Measurements from ENCODE around the gene TOMM22.
A peak's percentile ranks its signal among the peaks of the same experiment; 100 is the strongest.
"Not testable (repeated sequence)": the region's sequence is repeated elsewhere in the genome, so short reads cannot be mapped to it uniquely, and the experiment has no call there.

TOMM22 gene

GRCh38 chr22:38681582-38682335 is at the start of gene TOMM22:
TOMM22 (plus strand) TSS chr22:38681957; CDS start chr22:38681979, 22 bp downstream.
- Mint-ChIP-seq H3K4me3 (peak within 1 kb of the TSS; percentile 99), H3K36me3 (peaks cover 48% of the 10 kb centered on the region), H3K9me3 (no peaks in the 10 kb centered on the region), H3K4me1 (peaks cover 23% of the 10 kb centered on the region), H3K27ac (peak within 1 kb of the TSS; percentile 98)
- peak; percentile 76 to 94 for DNase-seq (ENCODE audit: low spot score in 2 of 2)
- peak; percentile 98 for ATAC-seq

DNA sequence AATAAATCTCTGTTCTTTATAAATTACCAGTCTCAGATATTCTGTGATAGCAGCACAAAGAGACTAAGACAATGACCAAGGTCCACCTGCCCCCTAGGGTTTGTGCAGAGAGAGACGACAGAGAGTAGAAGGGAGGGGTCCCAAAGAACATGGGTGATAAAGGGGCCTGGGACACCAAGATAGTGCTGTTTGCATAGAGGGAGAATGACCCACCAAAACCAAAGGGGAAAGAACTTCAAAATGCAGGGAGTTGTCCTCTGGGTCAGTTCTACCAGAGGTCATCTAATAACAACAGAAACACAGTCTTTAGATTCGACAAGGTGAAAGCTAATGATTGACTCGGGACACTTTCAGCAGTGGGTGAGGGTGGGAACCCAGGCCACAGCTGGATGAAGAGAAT is 49.2 kb upstream of the TOMM22 start:
- Mint-ChIP-seq H3K4me3 (no peak overlapping the region), H3K4me1 (peaks cover 11% of the 10 kb centered on the region), H3K36me3 (no peaks in the 10 kb centered on the region), H3K27ac (no peak overlapping the region), H3K9me3 (no peaks in the 10 kb centered on the region)
- DNase-seq (ENCODE audit: low spot score in 2 of 2) (no peak), ATAC-seq (no peak)

DNA sequence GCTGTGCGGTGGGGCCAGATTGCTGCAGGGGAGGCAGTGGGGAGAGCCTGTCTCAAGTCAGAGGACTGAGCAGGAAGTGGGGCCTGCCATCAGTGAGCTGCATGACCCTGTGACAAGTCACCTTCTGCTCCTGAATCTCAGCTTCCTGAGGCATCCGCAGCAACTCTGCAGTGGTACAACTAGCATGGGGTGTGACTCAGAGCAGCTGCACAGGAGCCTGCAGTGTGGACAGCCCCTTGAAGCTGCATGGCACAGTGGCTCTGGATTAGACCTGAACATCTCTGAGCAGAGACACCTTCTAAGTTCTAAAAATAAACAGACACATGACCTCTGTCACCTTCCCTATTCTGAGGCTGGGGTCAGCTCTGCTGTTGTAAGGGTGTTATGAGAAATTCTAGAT is 43.5 kb upstream of the TOMM22 start:
- Mint-ChIP-seq H3K36me3 (no peaks in the 10 kb centered on the region), H3K4me1 (no peaks in the 10 kb centered on the region), H3K4me3 (no peak overlapping the region), H3K9me3 (no peaks in the 10 kb centered on the region), H3K27ac (no peak overlapping the region)
- DNase-seq (ENCODE audit: low spot score in 2 of 2) (no peak), ATAC-seq (no peak)

DNA sequence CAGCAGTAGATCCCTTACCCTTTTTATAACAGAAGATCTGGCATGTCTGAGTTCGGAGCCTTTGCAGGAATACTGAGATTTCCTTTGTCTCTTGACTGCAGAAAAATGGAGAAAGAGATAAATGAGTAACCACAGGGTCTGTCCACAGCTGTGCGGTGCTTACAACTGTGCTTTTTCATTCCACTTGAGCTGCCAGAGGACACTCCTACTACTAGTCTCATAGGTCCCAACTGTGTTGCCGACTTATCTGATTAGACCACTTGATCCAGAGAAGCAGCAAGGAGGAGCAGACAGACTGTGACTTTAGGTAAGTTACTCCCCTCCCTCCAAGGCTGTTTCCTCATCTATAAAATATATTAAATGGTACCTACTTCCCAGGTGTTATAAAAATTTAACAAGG is 43.0 kb upstream of the TOMM22 start:
- H3K27ac Mint-ChIP-seq, result no peak overlapping the region
- DNase-seq (ENCODE audit: low spot score in 2 of 2), result no peak
- H3K4me1 Mint-ChIP-seq, result no peaks in the 10 kb centered on the region
- H3K36me3 Mint-ChIP-seq, result no peaks in the 10 kb centered on the region
- no peak overlapping the region for H3K4me3 Mint-ChIP-seq
- ATAC-seq, result no peak
- no peaks in the 10 kb centered on the region for H3K9me3 Mint-ChIP-seq

GRCh38 chr22:38641476-38642040 is 40.2 kb upstream of the TOMM22 start:
- DNase-seq (ENCODE audit: low spot score in 2 of 2) (no peak), ATAC-seq (no peak)
- Mint-ChIP-seq H3K27ac (no peak overlapping the region), H3K4me1 (no peaks in the 10 kb centered on the region), H3K4me3 (no peak overlapping the region), H3K9me3 (no peaks in the 10 kb centered on the region), H3K36me3 (no peaks in the 10 kb centered on the region)

- H3K4me1 Mint-ChIP-seq; DNase-seq (ENCODE audit: low spot score in 2 of 2); H3K4me3 Mint-ChIP-seq; H3K27ac Mint-ChIP-seq; H3K36me3 Mint-ChIP-seq; H3K9me3 Mint-ChIP-seq: not testable (repeated sequence)
- ATAC-seq, result peak; percentile 83
Measured at GRCh38 chr22:38644245-38644644, 37.5 kb upstream of the TOMM22 start.

- ATAC-seq (no peak), DNase-seq (ENCODE audit: low spot score in 2 of 2) (no peak)
- no peaks in the 10 kb centered on the region for H3K36me3 Mint-ChIP-seq
- no peak overlapping the region for H3K4me3 Mint-ChIP-seq
- no peaks in the 10 kb centered on the region for H3K9me3 Mint-ChIP-seq
- no peak overlapping the region for H3K27ac Mint-ChIP-seq
- no peaks in the 10 kb centered on the region for H3K4me1 Mint-ChIP-seq
Measured at GRCh38 chr22:38645430-38645829, 36.3 kb upstream of the TOMM22 start.

DNA sequence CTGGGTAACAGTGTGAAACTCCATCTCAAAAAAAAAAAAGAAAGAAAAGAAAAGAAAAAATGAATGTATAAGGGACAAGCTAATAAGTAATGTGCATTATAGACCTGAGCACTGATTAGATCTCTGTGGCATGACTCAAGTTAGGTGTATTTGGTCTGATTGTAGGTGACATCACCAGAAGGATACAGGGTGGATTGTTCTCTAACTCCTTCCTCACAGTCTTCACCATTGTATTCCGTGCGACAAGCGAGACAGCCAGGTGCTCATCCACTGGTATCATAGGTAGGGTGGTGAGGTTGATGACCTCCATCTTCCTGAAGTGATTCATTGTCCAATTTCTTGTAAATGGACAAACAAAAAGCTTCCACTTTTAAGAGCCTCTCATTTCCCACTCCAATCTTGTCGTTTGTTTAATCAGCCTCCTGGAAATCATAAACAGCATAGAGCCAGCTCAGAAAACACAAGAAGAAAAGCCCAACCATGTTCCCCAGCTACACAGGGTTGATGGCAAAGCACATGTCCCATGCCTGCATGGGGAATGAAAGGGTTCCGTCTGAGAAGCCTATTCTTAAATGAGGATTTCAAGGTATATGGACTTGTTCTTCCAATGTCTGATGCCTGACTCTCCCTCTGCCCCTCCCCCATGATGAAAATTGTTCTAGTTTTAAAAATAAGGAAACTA is 31.8 kb upstream of the TOMM22 start:
- Mint-ChIP-seq H3K36me3 (no peaks in the 10 kb centered on the region), H3K4me3 (no peak overlapping the region), H3K4me1 (no peaks in the 10 kb centered on the region), H3K9me3 (no peaks in the 10 kb centered on the region), H3K27ac (no peak overlapping the region)
- DNase-seq (ENCODE audit: low spot score in 2 of 2) (no peak), ATAC-seq (no peak)

DNA sequence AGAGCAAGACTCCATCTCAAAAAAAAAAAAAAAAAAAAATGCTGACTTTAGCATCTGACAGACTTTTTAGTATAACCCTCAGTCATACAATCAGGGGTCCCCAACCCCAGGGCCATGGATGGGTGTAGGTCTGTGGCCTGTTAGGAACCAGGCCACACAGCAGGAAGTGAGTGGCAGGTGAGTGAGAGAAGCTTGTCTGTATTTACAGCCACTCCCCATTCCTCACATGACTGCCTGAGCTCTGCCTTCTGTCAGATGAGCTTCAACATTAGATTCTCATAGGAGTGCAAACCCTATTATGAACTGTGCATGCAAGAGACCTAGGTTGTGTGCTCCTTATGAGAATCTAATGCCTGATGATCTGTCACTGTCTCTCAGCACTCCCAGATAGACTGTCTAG is 28.9 kb upstream of the TOMM22 start:
- no peaks in the 10 kb centered on the region for H3K9me3 Mint-ChIP-seq
- ATAC-seq (no peak), DNase-seq (ENCODE audit: low spot score in 2 of 2) (no peak)
- H3K4me1 Mint-ChIP-seq, result peaks cover 7% of the 10 kb centered on the region
- no peak overlapping the region for H3K27ac Mint-ChIP-seq
- no peak overlapping the region for H3K4me3 Mint-ChIP-seq
- no peaks in the 10 kb centered on the region for H3K36me3 Mint-ChIP-seq

GRCh38 chr22:38653741-38654140 is 28.0 kb upstream of the TOMM22 start:
- Mint-ChIP-seq H3K4me3 (no peak overlapping the region), H3K4me1 (peaks cover 7% of the 10 kb centered on the region), H3K27ac (no peak overlapping the region), H3K9me3 (no peaks in the 10 kb centered on the region), H3K36me3 (no peaks in the 10 kb centered on the region)
- ATAC-seq, result no peak
- DNase-seq (ENCODE audit: low spot score in 2 of 2), result no peak

DNA sequence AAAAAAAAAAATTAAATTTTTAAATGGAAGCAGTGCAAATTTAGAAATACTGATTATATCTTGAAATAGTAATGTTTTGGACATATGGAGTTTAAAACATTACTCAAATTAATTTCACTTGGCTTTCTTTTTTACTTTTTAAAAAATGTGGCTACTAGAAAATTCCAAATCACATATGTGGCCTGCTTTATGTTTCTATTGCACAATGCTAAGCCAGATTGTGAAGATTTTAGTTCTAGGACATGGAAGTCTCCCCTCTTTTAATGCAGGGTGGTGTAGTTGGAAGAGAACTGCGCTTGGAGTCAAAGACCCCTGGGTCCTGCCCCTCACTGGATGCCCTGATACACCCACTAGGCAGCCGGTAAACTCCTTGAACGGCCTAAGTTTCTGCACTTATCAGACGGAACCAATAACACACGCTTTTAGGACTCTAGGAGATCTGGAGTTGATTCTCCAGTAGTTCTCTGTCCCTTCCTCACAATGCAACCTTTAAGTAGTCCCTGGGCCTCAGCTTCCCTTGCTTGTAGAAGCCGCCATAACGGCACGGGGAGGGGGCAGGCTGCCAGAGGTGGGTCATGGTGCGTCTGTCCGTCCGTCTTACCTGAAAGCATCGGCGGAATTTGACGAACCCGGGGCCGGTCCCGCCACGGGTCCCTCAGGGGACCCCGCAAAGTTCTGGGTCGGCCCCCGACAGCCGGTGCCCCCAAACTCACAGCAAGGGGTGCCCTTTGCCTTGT is 26.1 kb upstream of the TOMM22 start:
- DNase-seq (ENCODE audit: low spot score in 2 of 2) (no peak), ATAC-seq (no peak)
- Mint-ChIP-seq H3K9me3 (no peaks in the 10 kb centered on the region), H3K4me3 (peak overlapping the region; percentile 87), H3K27ac (peak overlapping the region; percentile 99), H3K4me1 (peaks cover 7% of the 10 kb centered on the region), H3K36me3 (no peaks in the 10 kb centered on the region)

DNA sequence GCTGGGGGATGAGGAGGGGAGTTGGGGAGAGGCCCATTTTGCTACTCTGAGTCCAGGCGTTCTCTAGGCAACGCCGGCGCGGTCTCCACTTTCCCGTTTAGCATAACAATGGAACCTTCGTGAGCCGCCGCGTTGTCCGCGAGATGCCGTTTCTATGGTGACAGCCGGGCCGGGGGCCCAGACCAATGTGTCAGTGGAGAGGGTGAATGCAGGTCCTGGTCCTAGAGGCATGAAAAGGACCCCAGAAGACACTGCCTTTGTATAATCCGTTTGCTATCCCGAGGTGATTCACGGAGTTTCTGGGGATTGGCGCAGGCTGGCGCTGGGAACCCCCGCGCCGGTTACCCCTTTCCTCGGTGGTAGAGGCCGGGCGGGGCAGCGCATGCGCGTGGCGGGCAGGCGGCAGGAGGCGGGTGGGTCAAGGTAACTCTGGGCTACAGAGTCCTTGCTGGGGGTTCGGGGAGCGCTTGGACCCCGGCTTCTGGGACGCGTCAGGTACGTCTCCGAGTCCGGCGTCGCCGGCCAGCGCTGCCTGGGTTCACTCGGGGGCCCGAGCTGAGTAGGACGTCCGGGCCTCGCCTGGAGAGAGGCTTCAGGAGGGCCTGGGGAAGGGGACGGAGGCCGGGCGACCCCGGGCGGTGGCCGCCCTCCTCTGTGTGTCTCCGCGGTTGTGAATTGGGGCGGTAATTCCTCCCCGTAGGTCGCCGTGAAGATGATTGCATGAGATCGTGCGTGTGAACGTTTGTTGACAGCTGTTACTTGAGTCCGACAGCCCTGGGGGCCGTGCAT is 25.3 kb upstream of the TOMM22 start, which contains the start of the genes CBY1 and FAM227A:
Gene CBY1, plus strand, starts transcription at position 383 of the 789 bp plus-strand sequence. CDS start 11,417 bp downstream, outside the sequence.
Gene FAM227A, minus strand, starts transcription at position 137 of the 789 bp plus-strand sequence. CDS start 6,224 bp downstream, outside the sequence.
- peak within 1 kb of the TSS; percentile 87 for H3K4me3 Mint-ChIP-seq
- ATAC-seq, result peak; percentile 90
- no peaks in the 10 kb centered on the region for H3K36me3 Mint-ChIP-seq
- no peaks in the 10 kb centered on the region for H3K9me3 Mint-ChIP-seq
- peak within 1 kb of the TSS; percentile 99 for H3K27ac Mint-ChIP-seq
- peak; percentile 91 to 97 for DNase-seq (ENCODE audit: low spot score in 2 of 2)
- peaks cover 7% of the 10 kb centered on the region for H3K4me1 Mint-ChIP-seq

DNA sequence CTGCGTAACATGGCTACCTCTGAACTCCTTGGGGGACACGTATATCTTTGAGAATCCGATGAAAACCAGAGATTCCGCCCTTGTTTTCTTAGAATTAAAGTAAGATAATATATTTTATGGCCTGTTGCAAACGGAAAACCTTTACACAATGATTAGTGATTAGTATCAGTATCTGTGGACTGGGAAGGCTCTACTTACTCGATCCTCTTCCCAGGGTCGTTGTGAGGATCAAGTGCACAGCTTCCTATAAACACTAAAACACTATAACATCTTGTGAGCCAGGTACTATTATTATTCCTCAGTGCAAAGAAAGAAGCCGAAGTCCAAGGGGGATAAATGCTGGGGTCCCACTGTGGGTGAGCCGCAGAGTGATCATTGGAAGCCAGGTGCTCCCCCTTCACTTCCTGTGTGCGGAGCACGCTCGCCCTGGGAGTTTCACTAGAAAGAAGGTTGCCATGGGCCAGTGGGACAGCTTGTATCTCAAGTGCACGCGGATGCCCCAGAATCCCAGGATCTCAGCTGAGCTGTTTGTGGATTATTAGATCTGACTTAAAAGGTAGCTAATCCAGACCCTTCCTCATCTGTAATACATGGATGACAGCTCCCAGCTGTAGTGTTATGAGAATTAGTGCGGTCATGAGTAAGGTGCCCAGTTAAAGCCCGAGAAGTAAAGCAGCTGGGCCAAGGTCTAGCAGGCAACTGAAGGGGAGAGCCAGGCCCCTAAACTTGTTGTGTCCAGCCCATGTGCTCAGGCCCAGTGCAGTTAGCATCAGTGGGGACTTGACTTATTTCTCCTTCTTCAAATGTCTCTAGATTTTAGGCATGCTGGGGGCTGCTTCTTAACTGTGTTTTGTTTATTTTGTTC is 24.5 kb upstream of the TOMM22 start:
- H3K4me1 Mint-ChIP-seq, result peaks cover 7% of the 10 kb centered on the region

GRCh38 chr22:38674888-38675287 is 6.9 kb upstream of the TOMM22 start:
- H3K4me1 Mint-ChIP-seq, result no peaks in the 10 kb centered on the region

More for the DNA sequence above, 24.5 kb upstream of the TOMM22 start:
- peak; percentile 10 to 73 for DNase-seq (ENCODE audit: low spot score in 2 of 2)
- ATAC-seq, result peak; percentile 36
- Mint-ChIP-seq H3K4me3 (peak overlapping the region; percentile 87), H3K36me3 (no peaks in the 10 kb centered on the region), H3K9me3 (no peaks in the 10 kb centered on the region), H3K27ac (peak overlapping the region; percentile 99)

More at GRCh38 chr22:38674888-38675287, 6.9 kb upstream of the TOMM22 start:
- Mint-ChIP-seq H3K27ac (peak overlapping the region; percentile 24), H3K36me3 (peaks cover 23% of the 10 kb centered on the region), H3K9me3 (no peaks in the 10 kb centered on the region), H3K4me3 (no peak overlapping the region)
- no peak for DNase-seq (ENCODE audit: low spot score in 2 of 2)
- no peak for ATAC-seq

Data from stimulated activated effector memory CD8-positive, alpha-beta T cell treated with anti-CD3 and anti-CD28 coated beads, Interleukin-12 subunit alpha, Interleukin-12 subunit beta, amount 100 ng/mL, for 72 hours (primary cell).